Left lung (tissue), 10 donors: ENCODE measurements around the gene NGRN. TPM values are rescaled to one million over a fixed set of nuclear protein-coding genes. Genes with fewer than 3 reads are reported as not detected.
A peak's percentile ranks its signal among the peaks of the same experiment; 100 is the strongest.

Source experiments
- ATAC-seq: fragments of 200-7000 bp; cut with Tn5 transposase; one replicate; pipeline ENCODE4 v1.9.1; 2020; ENCODE audit warnings: moderate library complexity
- DNase-seq, 4 donors: peaks; one replicate each; pipeline ENCODE4 v3.0.0-alpha.2; 2013 to 2020
- H3K27ac ChIP-seq, 2 donors: fragments of 200-600 bp; sonication (generic) in 1 of 2; one replicate each; pipeline versions ENCODE4 v1.5.0 to v1.8.0; 2020 to 2021
- H3K27me3 ChIP-seq, 2 donors: fragments of 200-600 bp; sonication (generic) in 1 of 2; one replicate each; pipeline versions ENCODE4 v1.5.0 to v1.8.0; 2020 to 2021
- H3K36me3 ChIP-seq, 2 donors: fragments of 200-600 bp; sonication (generic) in 1 of 2; one replicate each; pipeline versions ENCODE4 v1.5.0 to v1.8.0; 2020 to 2021
- H3K4me1 ChIP-seq, 2 donors: fragments of 200-600 bp; one replicate each; pipeline ENCODE4 v1.8.0; 2021
- H3K4me3 ChIP-seq, 2 donors: fragments of 200-600 bp; sonication (generic) in 1 of 2; one replicate each; pipeline versions ENCODE4 v1.5.0 to v1.8.0; 2020 to 2021; ENCODE audit warnings: mild to moderate bottlenecking in 1 of 2
- H3K9me3 ChIP-seq, 2 donors: fragments of 200-600 bp; sonication (generic) in 1 of 2; one replicate each; pipeline versions ENCODE4 v1.5.0 to v1.8.0; 2020 to 2021
- CTCF ChIP-seq, 2 donors: fragments of 200-600 bp; sonication (generic) in 1 of 2; IDR thresholded peaks; one replicate each; pipeline versions ENCODE4 v1.5.0 to v1.8.0; 2021; ENCODE audit warnings: antibody characterized with exemption in 2 of 2
- intact Hi-C, 2 donors: fragments of 100-400 bp; cut with DNase I; formaldehyde crosslinking; loops; one replicate each; pipeline versions ENCODE4 v1.11.2 to v1.14.2; 2022
- polyA plus RNA-seq, 6 donors: library from polyadenylated mRNA; unstranded; fragments of 120-200 nt; gene quantifications; one replicate each; pipeline ENCODE4 v1.2.1, GENCODE V29; 2013; ENCODE audit not compliant: insufficient read length in 6 of 6
- total RNA-seq, 2 donors: library from RNA; stranded (reverse); fragmentation: NEBNext Ultra II Directional; extraction: Animal tissue kit (Norgen Biotek cat#: 25700); gene quantifications; one replicate each; pipeline ENCODE4 v1.2.1, GENCODE V29; 2021
- donor health status: DM: no; HTN: yes; CAD: no.
- donor health status: DM: no; HTN: no; CAD: no.

The NGRN gene
- total and polyA plus RNA-seq, 8 donors, result 73.1 to 121 (median 109) TPM

GRCh38 chr15:90231028-90232017 is 34.1 kb upstream of the NGRN start:
- intact Hi-C loops, result no loop called here
- DNase-seq, result peak in 2 of 4 donors; percentile 75 to 85
- no peak for TF ChIP-seq CTCF (IDR thresholded peaks at IDR 0.05)
- no peak for ATAC-seq
- H3K27me3 ChIP-seq, result no peaks in the 10 kb centered on the region
- peak overlapping the region; percentile 9 to 70 for H3K27ac ChIP-seq
- peaks cover 0 to 48% of the 10 kb centered on the region in 2 donors for H3K36me3 ChIP-seq
- H3K9me3 ChIP-seq, result no peaks in the 10 kb centered on the region
- peak overlapping the region in 1 of 2 donors; percentile 66 for H3K4me3 ChIP-seq
- peaks cover 14 to 40% of the 10 kb centered on the region in 2 donors for H3K4me1 ChIP-seq

GRCh38 chr15:90232196-90232595 is 33.3 kb upstream of the NGRN start:
- peak overlapping the region; percentile 66 to 94 for H3K4me3 ChIP-seq
- TF ChIP-seq CTCF (IDR thresholded peaks at IDR 0.05), result no peak
- H3K4me1 ChIP-seq, result peaks cover 14 to 40% of the 10 kb centered on the region in 2 donors
- ATAC-seq (no peak), DNase-seq (no peak)
- peak overlapping the region in 1 of 2 donors; percentile 93 for H3K27ac ChIP-seq
- intact Hi-C loops, result no loop called here
- H3K36me3 ChIP-seq, result peaks cover 0 to 40% of the 10 kb centered on the region in 2 donors
- H3K9me3 ChIP-seq, result no peaks in the 10 kb centered on the region
- no peaks in the 10 kb centered on the region for H3K27me3 ChIP-seq

GRCh38 chr15:90232941-90233386 is 32.5 kb upstream of the NGRN start:
- Histone ChIP-seq H3K4me3 (peak overlapping the region; percentile 66 to 94), H3K27me3 (no peaks in the 10 kb centered on the region), H3K4me1 (peaks cover 14 to 40% of the 10 kb centered on the region in 2 donors), H3K9me3 (no peaks in the 10 kb centered on the region), H3K36me3 (peaks cover 0 to 40% of the 10 kb centered on the region in 2 donors), H3K27ac (peak overlapping the region; percentile 89 to 93)
- intact Hi-C loops, result no loop called here
- TF ChIP-seq CTCF (IDR thresholded peaks at IDR 0.05), result peak in 1 of 2 donors; percentile 16
- DNase-seq (no peak), ATAC-seq (no peak)

- Histone ChIP-seq H3K36me3 (peaks cover 0 to 40% of the 10 kb centered on the region in 2 donors), H3K4me1 (peaks cover 14 to 40% of the 10 kb centered on the region in 2 donors), H3K27me3 (no peaks in the 10 kb centered on the region), H3K4me3 (peak within 1 kb of the TSS; percentile 66 to 94), H3K27ac (peak within 1 kb of the TSS; percentile 89 to 93), H3K9me3 (no peaks in the 10 kb centered on the region)
- ATAC-seq, result peak; percentile 95
- intact Hi-C loops, result no loop called here
- peak; percentile 95 to 100 (median 98) for DNase-seq
- TF ChIP-seq CTCF (IDR thresholded peaks at IDR 0.05), result peak in 1 of 2 donors; percentile 52
These were observed 31.9 kb upstream of the NGRN start, which contains the start of gene CIB1 for GRCh38 chr15:90233387-90234095. CIB1 (minus strand) TSS chr15:90233941; CDS start chr15:90233885, 56 bp downstream.
